ENCODE data around the gene FOXK1.

DNA sequence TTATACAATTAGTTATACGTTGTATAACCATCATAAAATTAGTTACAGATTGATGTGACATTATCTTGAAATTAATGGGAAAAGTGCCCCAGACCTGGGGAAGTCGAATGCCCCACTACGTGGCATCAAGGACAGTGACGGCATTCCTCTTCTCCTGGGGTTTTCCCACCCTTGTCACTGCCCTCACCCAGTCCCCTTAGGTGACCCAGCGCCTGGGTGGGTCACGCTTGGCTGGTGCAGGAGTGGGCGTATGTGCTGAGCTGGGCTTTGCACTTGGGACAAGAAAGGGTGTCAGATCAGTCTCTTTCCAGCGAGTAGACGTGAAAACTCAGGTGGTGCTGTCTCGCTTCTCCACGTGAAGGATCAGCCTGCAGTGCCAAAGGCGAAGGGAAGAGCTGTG is 7.6 kb downstream of the FOXK1 start:
- no peak for TF ChIP-seq CTCF (IDR thresholded peaks at IDR 0.05)
- TF ChIP-seq POLR2A (IDR thresholded peaks at IDR 0.05), result no peak

Measured in right lobe of liver (tissue), 4 donors.